ENCODE results near the gene FAF1.

The FAF1 gene

DNA sequence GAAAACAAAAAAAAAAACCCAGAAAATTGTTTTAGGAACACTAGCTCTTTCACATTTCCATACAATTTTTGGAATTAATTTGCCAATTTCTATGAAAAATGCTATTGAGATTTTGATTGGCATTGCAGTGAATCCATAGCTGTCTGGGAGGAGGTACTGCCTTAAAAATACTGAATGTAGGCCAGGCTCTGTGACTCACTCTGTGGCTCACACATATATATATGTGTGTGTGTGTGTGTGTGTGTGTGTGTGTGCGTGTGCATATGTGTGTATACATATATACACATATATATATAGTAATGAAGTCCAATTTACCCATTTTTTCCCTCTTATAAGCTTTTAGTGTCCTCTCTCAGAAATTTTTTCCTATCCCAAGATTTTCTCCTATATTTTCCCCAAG is 322.6 kb downstream of the FAF1 start:
- no peak for DNase-seq

GRCh38 chr1:50634251-50634650 is 325.8 kb downstream of the FAF1 start:
- no peak for ATAC-seq

More for the DNA sequence above, 322.6 kb downstream of the FAF1 start:
- no peak for ATAC-seq

GRCh38 chr1:50633465-50633864 is 326.6 kb downstream of the FAF1 start:
- DNase-seq (no peak), ATAC-seq (no peak)

More at GRCh38 chr1:50634251-50634650, 325.8 kb downstream of the FAF1 start:
- DNase-seq: no peak

DNA sequence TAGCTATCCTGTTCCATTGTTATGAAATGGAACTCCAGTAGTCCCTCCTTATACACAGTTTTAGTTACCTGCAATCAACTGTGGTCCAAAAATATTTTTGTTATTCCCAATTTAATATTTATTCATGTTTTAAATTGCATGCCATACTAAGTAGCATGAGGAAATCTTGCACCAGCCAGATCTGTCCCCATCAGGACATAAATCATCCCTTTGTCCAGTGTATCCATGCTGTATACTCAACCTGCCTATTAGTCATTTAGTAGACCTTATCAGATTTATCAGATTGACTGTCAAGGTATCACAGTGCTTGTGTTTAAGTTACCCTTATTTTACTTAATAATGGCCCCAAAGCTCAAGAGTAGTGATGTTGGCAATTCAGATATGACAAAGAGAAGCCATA is 328.9 kb downstream of the FAF1 start:
- DNase-seq: no peak

GRCh38 chr1:50622259-50622658 is 337.8 kb downstream of the FAF1 start:
- DNase-seq (no peak), ATAC-seq (no peak)

More for the DNA sequence above, 328.9 kb downstream of the FAF1 start:
- no peak for ATAC-seq

DNA sequence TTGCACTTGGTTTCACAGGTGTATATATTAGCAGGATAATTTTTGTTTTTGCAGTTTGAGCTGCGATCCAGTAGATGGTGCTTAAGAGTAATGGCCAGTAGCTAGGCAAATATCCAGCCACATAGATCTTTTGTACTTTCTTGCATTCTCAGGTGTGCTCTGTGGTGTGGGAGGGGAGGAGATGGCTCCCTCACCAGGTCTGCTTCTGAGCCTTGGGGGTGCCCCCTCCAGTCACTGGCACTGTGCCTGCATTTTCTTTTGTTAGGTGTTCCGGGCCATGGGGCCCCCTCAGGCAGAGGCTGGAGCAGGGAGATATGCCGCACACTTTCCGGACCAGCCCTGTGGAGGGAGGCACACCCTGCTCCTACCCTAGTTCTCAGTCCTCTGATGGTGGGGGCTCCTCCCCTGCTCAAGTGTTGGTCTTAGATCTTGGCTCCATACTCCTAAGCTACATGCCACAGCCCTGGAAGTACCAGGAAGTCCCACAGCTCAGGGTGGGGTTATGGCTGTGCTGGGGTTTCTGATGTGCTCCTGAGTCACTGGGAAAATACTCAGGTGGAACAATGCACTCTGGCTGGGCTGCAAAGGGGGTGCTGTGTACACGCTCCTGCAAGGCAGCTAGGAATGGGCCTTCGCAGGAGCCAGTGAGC is 339.3 kb downstream of the FAF1 start:
- no peak for ATAC-seq
- no peak for DNase-seq

DNA sequence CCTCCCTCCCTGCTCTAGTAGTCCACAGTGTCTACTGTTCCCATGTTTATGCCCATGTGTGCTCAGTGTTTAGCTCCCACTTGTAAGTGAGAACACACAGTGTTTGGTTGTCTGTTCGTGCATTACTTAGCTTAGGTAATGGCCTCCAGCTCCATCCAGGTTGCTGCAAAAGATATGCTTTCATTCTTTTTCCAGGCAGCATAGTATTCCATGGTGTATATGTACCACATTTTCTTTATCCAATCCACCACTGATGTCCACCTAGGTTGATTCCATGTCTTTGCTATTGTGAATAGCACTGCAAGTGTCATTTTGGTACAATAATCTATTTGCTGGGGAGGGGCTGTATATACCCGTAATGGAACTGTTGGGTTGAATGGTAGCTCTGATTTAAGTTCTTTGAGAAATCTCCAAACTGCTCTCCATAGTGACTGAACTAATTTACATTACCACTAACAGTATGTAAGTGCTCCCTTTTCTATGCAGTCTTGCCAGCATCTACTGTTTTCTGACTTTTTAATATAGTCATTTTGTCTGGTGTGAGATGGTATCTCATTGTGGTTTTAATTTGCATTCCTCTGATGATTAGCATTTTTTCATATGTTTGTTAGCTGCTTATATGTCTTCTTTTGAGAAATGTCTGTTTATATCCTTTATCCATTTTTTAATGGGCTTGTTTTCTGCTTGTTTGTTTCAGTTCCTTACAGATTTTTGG is 344.9 kb downstream of the FAF1 start:
- DNase-seq: no peak
- ATAC-seq: no peak

DNA sequence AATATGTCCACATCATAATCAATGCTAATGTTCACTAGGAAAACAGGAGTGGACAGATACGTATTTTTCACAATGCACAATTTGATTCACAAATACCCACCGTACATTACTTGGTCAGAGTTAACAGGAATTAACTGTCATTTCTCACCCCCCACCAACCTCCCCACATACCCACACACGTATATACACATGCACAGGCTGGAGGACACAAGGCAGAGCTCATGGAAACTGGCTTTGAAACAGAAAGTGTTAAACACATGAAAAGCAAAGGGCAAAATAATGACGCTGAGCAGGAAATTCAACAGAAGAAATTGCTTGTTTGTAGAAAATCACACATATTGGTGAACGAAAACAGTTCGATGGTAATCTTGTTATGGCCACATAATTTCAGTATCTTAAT is 348.4 kb downstream of the FAF1 start:
- ATAC-seq (no peak), DNase-seq (no peak)

GRCh38 chr1:50610563-50610962 is 349.5 kb downstream of the FAF1 start:
- no peak for ATAC-seq
- DNase-seq: no peak

GRCh38 chr1:50609508-50609907 is 350.6 kb downstream of the FAF1 start:
- DNase-seq (no peak), ATAC-seq (no peak)

- DNase-seq (no peak), ATAC-seq (no peak)
Observed at GRCh38 chr1:50605186-50605875, 354.7 kb downstream of the FAF1 start.

DNA sequence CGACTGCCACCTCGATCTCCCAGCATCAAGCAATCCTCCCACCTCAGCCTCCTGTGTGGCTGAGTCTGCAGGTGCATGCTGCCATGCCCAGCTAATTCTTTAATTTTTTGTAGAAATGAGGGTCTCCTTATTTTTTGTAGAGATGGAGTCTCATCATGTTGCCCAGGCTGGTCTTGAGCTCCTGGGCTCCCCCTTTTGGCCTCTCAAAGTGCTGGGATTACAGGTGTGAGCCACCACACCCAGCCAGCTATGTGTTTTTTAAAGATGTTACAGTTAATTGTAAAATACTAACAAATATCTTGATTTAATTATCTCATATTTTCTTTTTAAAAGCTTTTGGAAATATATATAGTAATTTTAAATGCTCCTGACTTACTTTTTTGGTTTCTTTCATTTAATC is 355.5 kb downstream of the FAF1 start:
- ATAC-seq (no peak), DNase-seq (no peak)

- ATAC-seq (no peak), DNase-seq (no peak)
Observed at GRCh38 chr1:50603274-50604271, 356.5 kb downstream of the FAF1 start.

- ATAC-seq (no peak), DNase-seq (no peak)
Observed at GRCh38 chr1:50599546-50599945, 360.5 kb downstream of the FAF1 start.

- ATAC-seq: no peak
Observed at GRCh38 chr1:50595874-50596273, 364.2 kb downstream of the FAF1 start.

DNA sequence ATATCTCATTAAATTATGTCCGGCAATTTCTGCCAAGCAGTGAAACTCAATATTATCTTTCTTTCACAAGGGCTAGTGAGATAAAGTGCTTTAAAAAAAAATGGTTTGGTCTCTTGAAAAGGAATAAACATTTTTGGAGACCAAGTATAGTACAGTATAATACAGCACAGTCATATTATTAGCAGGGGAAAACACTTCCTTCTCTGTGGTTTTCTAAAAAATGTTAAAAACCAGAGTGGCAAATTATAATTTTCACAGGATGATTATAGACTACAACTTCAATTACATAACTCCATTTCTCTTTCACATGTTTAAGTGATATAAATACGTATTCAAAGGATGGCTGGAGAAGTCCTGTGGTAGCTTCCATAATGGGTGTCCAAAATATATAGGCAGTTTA is 366.6 kb downstream of the FAF1 start:
- no peak for DNase-seq
- ATAC-seq: no peak

More at GRCh38 chr1:50595874-50596273, 364.2 kb downstream of the FAF1 start:
- no peak for DNase-seq

- ATAC-seq (no peak), DNase-seq (no peak)
Observed at GRCh38 chr1:50591598-50591997, 368.5 kb downstream of the FAF1 start.

DNA sequence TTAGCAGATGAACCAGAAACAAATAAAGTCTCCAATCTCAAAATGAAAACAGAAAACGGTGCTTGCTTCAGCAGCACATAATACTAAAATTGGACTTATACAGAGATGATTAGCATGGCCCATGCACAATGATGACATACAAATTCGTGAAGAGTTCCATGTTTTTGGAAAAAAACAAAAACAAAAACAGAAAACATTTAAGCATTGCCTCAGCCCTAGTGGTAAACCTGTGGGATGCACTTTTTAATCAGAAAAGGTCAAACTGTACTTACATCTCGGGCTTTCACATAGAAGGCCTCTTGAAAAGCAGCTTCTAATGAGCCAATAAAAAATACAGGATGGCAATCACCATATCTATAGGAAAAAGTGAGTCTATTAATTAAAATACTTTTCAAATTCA is 377.7 kb downstream of the FAF1 start:
- DNase-seq (no peak), ATAC-seq (no peak)

DNA sequence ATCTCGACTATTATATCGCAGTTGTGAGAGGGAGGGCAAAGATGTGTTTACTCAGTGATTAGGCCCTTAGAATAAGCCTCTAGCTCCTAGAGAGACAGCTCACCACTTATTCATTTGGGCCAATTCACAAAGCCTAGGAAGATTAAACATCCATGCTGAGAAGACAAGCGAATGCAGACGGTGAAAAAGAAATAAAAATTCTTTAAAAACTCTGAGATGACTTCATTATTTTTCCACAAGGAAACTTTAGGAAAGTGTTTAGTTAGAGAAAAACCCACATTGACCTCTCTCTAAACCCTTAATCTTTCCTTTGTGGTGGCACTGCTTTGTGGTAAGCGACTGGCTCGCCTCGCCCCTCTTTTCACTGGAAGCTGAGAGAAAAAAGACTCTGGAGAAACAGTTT is 390.0 kb downstream of the FAF1 start:
- ATAC-seq: no peak
- no peak for DNase-seq

- no peak for ATAC-seq
- no peak for DNase-seq
Observed at GRCh38 chr1:50568782-50569181, 391.3 kb downstream of the FAF1 start.

GRCh38 chr1:50566405-50566804 is 393.7 kb downstream of the FAF1 start:
- ATAC-seq: no peak

DNA sequence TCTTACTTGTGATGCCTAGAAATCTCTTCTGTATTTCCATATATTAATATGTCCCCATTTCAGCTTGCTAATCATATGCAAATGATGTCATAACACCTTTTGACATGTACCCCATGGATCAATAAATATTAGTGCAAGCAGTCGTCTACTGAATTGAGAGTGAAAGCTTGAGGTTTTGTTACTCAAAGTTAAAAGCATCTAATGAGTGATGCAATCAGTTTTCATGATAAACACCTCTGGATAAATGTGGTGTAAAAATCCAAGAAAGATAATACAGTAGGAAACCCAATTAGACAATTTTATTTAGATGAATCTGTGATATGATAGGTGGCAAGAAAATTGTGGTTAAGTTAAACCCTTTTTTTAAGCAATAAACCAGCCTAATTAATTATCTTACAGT is 395.6 kb downstream of the FAF1 start:
- no peak for DNase-seq

More at GRCh38 chr1:50566405-50566804, 393.7 kb downstream of the FAF1 start:
- DNase-seq: no peak

More for the DNA sequence above, 395.6 kb downstream of the FAF1 start:
- no peak for ATAC-seq
